Caco-2 (cell line): ENCODE results near the gene CSNK1G3. TPM values are rescaled to one million over a fixed set of nuclear protein-coding genes. Genes with fewer than 3 reads are reported as not detected.

Experiments used
- BruUV-seq: library from RNA; stranded (reverse); fragments of 400-500 nt; replicated peaks from 2 replicates; lab custom pipeline; 2021; lab: Mats Ljungman, UMichigan
- CTCF ChIA-PET: fragments of 300-600 bp; sonication (Branson Sonifier 250); formaldehyde crosslinking; loops from one replicate; lab custom pipeline; 2022; ENCODE audit warnings: antibody characterized with exemption; lab: Charles Lee
- POLR2A ChIA-PET: fragments of 300-600 bp; sonication (Branson Sonifier 250); formaldehyde crosslinking; loops from one replicate; lab custom pipeline; 2022; ENCODE audit warnings: antibody characterized with exemption; lab: Charles Lee
- DNase-seq, 2 experiments: peaks; one replicate each; pipeline versions ENCODE4 v3.0.0 to v3.0.0-alpha.2; 2020 to 2022
- H3K27me3 ChIP-seq: replicated peaks from 2 replicates; pipeline ENCODE4 v1.6.0; 2011; ENCODE audit warnings: low read length; ENCODE audit not compliant: control insufficient read depth, insufficient read depth
- H3K36me3 ChIP-seq: 2 replicates; pipeline ENCODE4 v1.5.1; 2011; ENCODE audit warnings: low read length; ENCODE audit not compliant: control insufficient read depth, insufficient read depth
- H3K4me1 ChIP-seq: fragments of 250-450 bp; sonication (Bioruptor Pico); 2 replicates; pipeline ENCODE4 v1.5.1; 2020; ENCODE audit warnings: mild to moderate bottlenecking
- H3K4me3 ChIP-seq: 2 replicates; pipeline ENCODE4 v1.5.1; 2011; ENCODE audit warnings: low read depth, mild to moderate bottlenecking, control low read depth, low read length
- H3K9me3 ChIP-seq: fragments of 250-450 bp; sonication (Bioruptor Pico); 2 replicates; pipeline ENCODE4 v1.5.1; 2020; ENCODE audit warnings: mild to moderate bottlenecking, moderate library complexity
- H3K27ac Mint-ChIP-seq: one replicate; pipeline ENCODE4 v1.8.0; 2022; ENCODE audit warnings: mixed read lengths; ENCODE audit not compliant: unreplicated experiment
- H3K27me3 Mint-ChIP-seq: one replicate; pipeline ENCODE4 v1.8.0; 2022; ENCODE audit warnings: mixed read lengths; ENCODE audit not compliant: insufficient read depth, unreplicated experiment
- H3K36me3 Mint-ChIP-seq: one replicate; pipeline ENCODE4 v1.8.0; 2022; ENCODE audit warnings: mild to moderate bottlenecking, mixed read lengths; ENCODE audit not compliant: insufficient read depth, unreplicated experiment
- H3K4me1 Mint-ChIP-seq: one replicate; pipeline ENCODE4 v1.8.0; 2022; ENCODE audit warnings: low read depth, mixed read lengths; ENCODE audit not compliant: unreplicated experiment
- H3K4me3 Mint-ChIP-seq: one replicate; pipeline ENCODE4 v1.8.0; 2022; ENCODE audit warnings: mild to moderate bottlenecking, moderate library complexity, mixed read lengths; ENCODE audit not compliant: unreplicated experiment
- H3K9me3 Mint-ChIP-seq: one replicate; pipeline ENCODE4 v1.8.0; 2022; ENCODE audit warnings: mixed read lengths; ENCODE audit not compliant: unreplicated experiment
- intact Hi-C: fragments of 100-400 bp; cut with micrococcal nuclease; formaldehyde crosslinking; loops from one replicate; pipeline ENCODE4 v1.10.0; 2022; ENCODE audit not compliant: unreplicated experiment
- total RNA-seq: library from RNA; stranded (reverse); gene quantifications from 2 replicates; pipeline ENCODE4 v1.2.3, GENCODE V29; 2022
- TF ChIP-seq, protein P1 (sequence below), 2 experiments: fragments of 200-600 bp in 1 of 2; IDR thresholded peaks; 1 replicate in 1 of 2; 2 replicates in 1 of 2; pipeline versions ENCODE4 v1.5.1 to v1.8.0; 2011 to 2022; ENCODE audit warnings: antibody characterized with exemption in 1 of 2, control low read depth in 1 of 2, inconsistent platforms in 1 of 2, low read depth in 1 of 2, low read length in 1 of 2, mild to moderate bottlenecking in 1 of 2, moderate library complexity in 1 of 2; ENCODE audit not compliant: insufficient read depth in 1 of 2, severe bottlenecking in 1 of 2, unreplicated experiment in 1 of 2

CSNK1G3 gene
- total RNA-seq, 1 experiment from 2014 or later, result 40.4 TPM

DNA sequence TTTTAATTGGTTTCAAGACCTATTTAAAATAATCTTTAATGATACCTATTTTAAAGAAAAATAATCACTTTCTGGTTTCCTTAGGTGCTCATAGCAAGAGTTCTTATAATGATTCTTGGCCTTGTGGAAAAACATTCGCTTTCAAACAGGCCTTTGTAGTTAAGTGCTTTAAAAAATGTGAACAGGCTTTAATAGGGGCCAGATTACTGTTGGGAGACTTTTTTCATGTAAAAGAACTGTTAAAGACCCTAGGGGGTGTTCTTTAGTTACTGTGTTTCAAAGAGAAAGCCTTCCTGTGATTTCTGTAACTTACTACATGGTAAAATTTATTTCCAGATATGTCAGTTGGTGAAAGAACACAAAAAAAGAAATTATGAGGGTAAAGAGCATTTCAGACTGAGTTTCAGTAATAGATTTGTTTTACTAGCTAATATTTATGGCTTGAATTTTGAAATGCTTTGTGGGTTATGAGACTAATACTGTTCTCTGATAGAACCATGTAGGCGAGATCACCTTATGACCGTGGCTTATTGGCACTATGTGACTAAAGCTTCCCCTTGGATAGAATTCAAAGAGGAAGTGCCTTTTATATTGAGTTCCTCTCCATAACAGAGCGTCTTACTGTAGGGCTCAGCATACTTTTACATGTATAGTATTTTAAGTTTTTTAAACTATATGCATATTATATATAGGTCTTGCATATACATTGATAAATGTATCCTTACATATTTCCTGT lies 70.7 kb downstream of the CSNK1G3 start:
- no peak for DNase-seq
- Mint-ChIP-seq H3K9me3 (no peaks in the 10 kb centered on the region), H3K36me3 (peaks cover 6% of the 10 kb centered on the region), H3K27me3 (no peaks in the 10 kb centered on the region), H3K4me1 (no peaks in the 10 kb centered on the region), H3K27ac (no peak overlapping the region), H3K4me3 (no peak overlapping the region)
- CTCF ChIA-PET, result no interaction called here
- Histone ChIP-seq H3K4me3 (no peak overlapping the region), H3K4me1 (no peaks in the 10 kb centered on the region), H3K9me3 (no peaks in the 10 kb centered on the region), H3K27me3 (no peaks in the 10 kb centered on the region), H3K36me3 (no peaks in the 10 kb centered on the region)
- BruUV-seq, result no TSS peak
- POLR2A ChIA-PET, result no interaction called here
- intact Hi-C loops, result no loop called here
- TF ChIP-seq, protein P1, sequence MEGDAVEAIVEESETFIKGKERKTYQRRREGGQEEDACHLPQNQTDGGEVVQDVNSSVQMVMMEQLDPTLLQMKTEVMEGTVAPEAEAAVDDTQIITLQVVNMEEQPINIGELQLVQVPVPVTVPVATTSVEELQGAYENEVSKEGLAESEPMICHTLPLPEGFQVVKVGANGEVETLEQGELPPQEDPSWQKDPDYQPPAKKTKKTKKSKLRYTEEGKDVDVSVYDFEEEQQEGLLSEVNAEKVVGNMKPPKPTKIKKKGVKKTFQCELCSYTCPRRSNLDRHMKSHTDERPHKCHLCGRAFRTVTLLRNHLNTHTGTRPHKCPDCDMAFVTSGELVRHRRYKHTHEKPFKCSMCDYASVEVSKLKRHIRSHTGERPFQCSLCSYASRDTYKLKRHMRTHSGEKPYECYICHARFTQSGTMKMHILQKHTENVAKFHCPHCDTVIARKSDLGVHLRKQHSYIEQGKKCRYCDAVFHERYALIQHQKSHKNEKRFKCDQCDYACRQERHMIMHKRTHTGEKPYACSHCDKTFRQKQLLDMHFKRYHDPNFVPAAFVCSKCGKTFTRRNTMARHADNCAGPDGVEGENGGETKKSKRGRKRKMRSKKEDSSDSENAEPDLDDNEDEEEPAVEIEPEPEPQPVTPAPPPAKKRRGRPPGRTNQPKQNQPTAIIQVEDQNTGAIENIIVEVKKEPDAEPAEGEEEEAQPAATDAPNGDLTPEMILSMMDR (IDR thresholded peaks at IDR 0.05; ENCODE audit: insufficient read depth in 1 of 2, low read depth in 1 of 2, low read length in 1 of 2, severe bottlenecking in 1 of 2, unreplicated experiment in 1 of 2), result no peak

DNA sequence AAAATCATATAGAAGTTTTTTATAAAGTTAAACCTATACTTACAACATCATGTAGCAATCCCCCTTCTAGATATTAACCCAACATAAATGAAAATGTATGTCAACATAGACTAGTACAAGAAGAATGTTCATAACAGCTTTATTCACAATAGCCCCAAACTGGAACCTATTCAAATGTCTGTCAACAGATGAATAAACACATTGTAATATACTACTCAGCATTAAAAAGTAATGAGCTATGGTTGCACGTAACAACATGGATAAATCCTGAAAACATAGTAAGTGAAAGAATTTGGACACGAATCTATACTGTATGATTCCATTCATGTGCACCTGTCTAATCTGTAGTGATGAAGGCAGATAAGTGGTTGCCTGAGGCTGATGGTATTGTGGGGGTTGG lies 73.9 kb downstream of the CSNK1G3 start:
- no peaks in the 10 kb centered on the region for H3K27me3 Mint-ChIP-seq
- Histone ChIP-seq H3K9me3 (no peaks in the 10 kb centered on the region), H3K4me1 (no peaks in the 10 kb centered on the region), H3K36me3 (no peaks in the 10 kb centered on the region), H3K4me3 (no peak overlapping the region), H3K27me3 (no peaks in the 10 kb centered on the region)
- no TSS peak for BruUV-seq
- no peak overlapping the region for H3K4me3 Mint-ChIP-seq
- DNase-seq, result no peak
- CTCF ChIA-PET, result no interaction called here
- H3K36me3 Mint-ChIP-seq, result peaks cover 6% of the 10 kb centered on the region
- no peaks in the 10 kb centered on the region for H3K4me1 Mint-ChIP-seq
- intact Hi-C loops, result no loop called here
- no peak overlapping the region for H3K27ac Mint-ChIP-seq
- TF ChIP-seq, protein P1 (IDR thresholded peaks at IDR 0.05; ENCODE audit: insufficient read depth in 1 of 2, low read depth in 1 of 2, low read length in 1 of 2, severe bottlenecking in 1 of 2, unreplicated experiment in 1 of 2), result no peak
- no peaks in the 10 kb centered on the region for H3K9me3 Mint-ChIP-seq
- POLR2A ChIA-PET, result no interaction called here

DNA sequence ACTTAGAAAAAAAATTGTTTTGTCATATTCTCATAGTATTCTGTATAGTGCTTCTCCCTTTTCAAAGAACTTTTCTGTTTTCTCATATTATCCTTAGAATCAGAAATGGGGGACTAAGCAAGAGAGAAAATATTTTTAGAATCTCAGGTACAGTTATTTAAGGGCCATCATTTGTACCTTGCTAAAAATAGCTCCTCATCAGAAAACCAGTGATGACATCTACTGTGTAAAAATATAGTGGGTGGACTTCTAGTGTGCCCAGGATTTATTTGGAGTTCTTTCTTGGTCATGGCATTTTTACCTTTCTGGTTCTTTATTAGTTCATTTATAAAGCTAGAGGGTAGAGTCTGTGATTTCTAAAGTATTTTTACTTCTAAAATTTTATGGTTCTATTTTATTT lies 82.5 kb downstream of the CSNK1G3 start:
- Histone ChIP-seq H3K36me3 (no peaks in the 10 kb centered on the region; the same call in 1 of the 2 replicates), H3K4me1 (no peaks in the 10 kb centered on the region), H3K9me3 (no peaks in the 10 kb centered on the region), H3K27me3 (no peaks in the 10 kb centered on the region), H3K4me3 (no peak overlapping the region)
- Mint-ChIP-seq H3K4me3 (no peak overlapping the region), H3K4me1 (no peaks in the 10 kb centered on the region), H3K27me3 (no peaks in the 10 kb centered on the region), H3K27ac (no peak overlapping the region), H3K9me3 (peaks cover 9% of the 10 kb centered on the region), H3K36me3 (peaks cover 10% of the 10 kb centered on the region)
- no TSS peak for BruUV-seq
- no peak for DNase-seq
- CTCF ChIA-PET, result no interaction called here
- intact Hi-C loops, result no loop called here
- POLR2A ChIA-PET, result no interaction called here
- TF ChIP-seq, protein P1 (IDR thresholded peaks at IDR 0.05; ENCODE audit: insufficient read depth in 1 of 2, low read depth in 1 of 2, low read length in 1 of 2, severe bottlenecking in 1 of 2, unreplicated experiment in 1 of 2), result no peak
